ENCODE results near the gene SEMA4B.

GRCh38 chr15:90225504-90226234 is 24.5 kb downstream of the SEMA4B start:
- TF ChIP-seq CTCF (conservative IDR thresholded peaks at IDR 0.05; ENCODE audit: low read depth in 2 of 2) (no peak), REST (IDR thresholded peaks at IDR 0.05; ENCODE audit: unreplicated experiment) (no peak), EZH2 (IDR thresholded peaks at IDR 0.05; ENCODE audit: low read depth, unreplicated experiment) (no peak), NANOG (IDR thresholded peaks at IDR 0.05; ENCODE audit: borderline replicate concordance) (no peak), EZH2phosphoT487 (IDR thresholded peaks at IDR 0.05; ENCODE audit: unreplicated experiment) (no peak), ZNF462 (CRISPR knock-in tag; IDR thresholded peaks at IDR 0.05) (no peak), CREB1 (CRISPR knock-in tag; IDR thresholded peaks at IDR 0.05; ENCODE audit: low read depth) (no peak), STAT1 (IDR thresholded peaks at IDR 0.05; ENCODE audit: unreplicated experiment) (no peak), POLR2AphosphoS5 (IDR thresholded peaks at IDR 0.05; ENCODE audit: low read depth) (no peak), JUNB (IDR thresholded peaks at IDR 0.05; ENCODE audit: unreplicated experiment) (no peak), ZNF114 (CRISPR knock-in tag; IDR thresholded peaks at IDR 0.05) (no peak), ZNF331 (CRISPR knock-in tag; IDR thresholded peaks at IDR 0.05; ENCODE audit: low read depth) (no peak)

Data from GM23338 (cell line).